GM13976 (cell line): Measurements from ENCODE around the gene TCEANC.
A peak's percentile ranks its signal among the peaks of the same experiment; 100 is the strongest.
"Not testable (repeated sequence)": the region's sequence is repeated elsewhere in the genome, so short reads cannot be mapped to it uniquely, and the experiment has no call there.

ENCODE experiments used
- DNase-seq: peaks from one replicate; pipeline ENCODE4 v3.0.0; 2012; ENCODE audit warnings: low spot score
- in situ Hi-C: fragments of 300-500 bp; cut with MboI; formaldehyde crosslinking; loops from one replicate; pipeline ENCODE4 v1.12.0; 2022; ENCODE audit warnings: low sequenced_read_pairs, mixed read lengths, inconsistent platforms; ENCODE audit not compliant: unreplicated experiment
- TF ChIP-seq, protein P1 (sequence below): IDR thresholded peaks from 2 replicates; pipeline ENCODE4 v1.5.1; 2012; ENCODE audit warnings: borderline replicate concordance, mild to moderate bottlenecking; ENCODE audit not compliant: insufficient read depth; ENCODE audit errors: extremely low read depth, missing control alignments, control extremely low read depth

Gene TCEANC

DNA sequence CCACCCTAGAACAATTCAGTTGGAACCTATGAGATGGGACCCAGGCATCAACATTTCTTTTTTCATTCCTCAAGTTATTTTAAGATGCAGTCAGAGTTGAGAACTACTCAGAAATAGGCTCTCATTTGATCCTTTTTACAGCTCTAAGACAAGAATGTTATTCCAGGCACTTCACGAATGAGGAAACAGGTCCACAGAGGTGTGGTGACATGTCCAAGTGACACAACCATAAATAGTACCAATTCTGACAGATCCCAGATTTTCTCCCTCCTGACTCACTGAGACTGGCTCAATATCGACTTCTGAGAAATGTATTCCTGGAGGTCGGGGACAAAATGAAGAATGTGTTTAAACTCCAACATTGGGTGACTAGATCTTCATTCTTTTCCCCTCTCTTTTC, 11.1 kb downstream of the TCEANC start:
- in situ Hi-C loops: loop anchor here (5.0 to 25.0 kb wide), 2 partner anchors 363 to 577 kb away; partner anchors contain the start of gene GEMIN8
- TF ChIP-seq, protein P1, sequence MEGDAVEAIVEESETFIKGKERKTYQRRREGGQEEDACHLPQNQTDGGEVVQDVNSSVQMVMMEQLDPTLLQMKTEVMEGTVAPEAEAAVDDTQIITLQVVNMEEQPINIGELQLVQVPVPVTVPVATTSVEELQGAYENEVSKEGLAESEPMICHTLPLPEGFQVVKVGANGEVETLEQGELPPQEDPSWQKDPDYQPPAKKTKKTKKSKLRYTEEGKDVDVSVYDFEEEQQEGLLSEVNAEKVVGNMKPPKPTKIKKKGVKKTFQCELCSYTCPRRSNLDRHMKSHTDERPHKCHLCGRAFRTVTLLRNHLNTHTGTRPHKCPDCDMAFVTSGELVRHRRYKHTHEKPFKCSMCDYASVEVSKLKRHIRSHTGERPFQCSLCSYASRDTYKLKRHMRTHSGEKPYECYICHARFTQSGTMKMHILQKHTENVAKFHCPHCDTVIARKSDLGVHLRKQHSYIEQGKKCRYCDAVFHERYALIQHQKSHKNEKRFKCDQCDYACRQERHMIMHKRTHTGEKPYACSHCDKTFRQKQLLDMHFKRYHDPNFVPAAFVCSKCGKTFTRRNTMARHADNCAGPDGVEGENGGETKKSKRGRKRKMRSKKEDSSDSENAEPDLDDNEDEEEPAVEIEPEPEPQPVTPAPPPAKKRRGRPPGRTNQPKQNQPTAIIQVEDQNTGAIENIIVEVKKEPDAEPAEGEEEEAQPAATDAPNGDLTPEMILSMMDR: no peak
- DNase-seq: no peak

DNA sequence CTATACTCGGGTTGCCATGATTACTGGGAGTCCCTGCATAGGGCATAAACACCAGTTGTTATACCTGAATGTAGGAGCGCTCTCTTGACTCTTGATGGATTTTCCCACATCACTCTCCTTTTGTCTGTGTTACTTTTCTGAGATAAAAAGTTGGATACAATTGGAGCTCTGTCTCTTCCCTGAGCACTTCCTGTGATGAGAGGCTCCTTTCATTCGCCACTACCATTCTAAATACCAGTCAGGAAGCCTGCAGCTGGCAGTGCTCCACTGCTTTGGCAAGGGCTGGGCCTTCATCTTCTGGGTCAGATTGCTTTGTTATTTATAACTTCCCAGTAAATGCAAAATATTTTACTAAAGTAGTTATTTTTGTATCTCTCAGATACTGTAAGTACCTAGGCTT, 13.9 kb downstream of the TCEANC start:
- no peak for DNase-seq
- in situ Hi-C loops: loop anchor here (25.0 kb wide), 1 partner anchor 580 kb away; no protein-coding TSS in a partner anchor
- TF ChIP-seq, protein P1: no peak

DNA sequence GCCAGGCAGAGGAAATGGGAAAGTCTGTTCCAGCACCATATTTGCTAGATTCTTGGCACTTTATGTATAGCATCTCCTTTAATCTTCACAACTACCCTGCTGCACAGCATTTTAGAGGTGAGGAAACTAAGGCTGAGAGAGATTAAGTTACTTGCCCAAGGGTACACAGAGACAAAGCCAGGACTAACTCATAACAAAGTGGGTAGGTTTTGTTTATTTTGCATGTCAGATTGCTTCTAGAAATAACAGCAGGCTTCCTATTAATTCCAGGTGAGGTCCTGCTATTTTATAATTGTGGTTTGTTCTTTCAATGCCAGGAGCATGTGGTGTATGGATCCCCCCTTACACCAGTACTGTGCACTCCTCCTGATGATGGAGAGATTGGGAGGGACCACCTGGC, 15.0 kb downstream of the TCEANC start:
- in situ Hi-C loops: loop anchor here (25.0 kb wide), 1 partner anchor 581 kb away; no protein-coding TSS in a partner anchor
- no peak for DNase-seq
- TF ChIP-seq, protein P1: no peak

DNA sequence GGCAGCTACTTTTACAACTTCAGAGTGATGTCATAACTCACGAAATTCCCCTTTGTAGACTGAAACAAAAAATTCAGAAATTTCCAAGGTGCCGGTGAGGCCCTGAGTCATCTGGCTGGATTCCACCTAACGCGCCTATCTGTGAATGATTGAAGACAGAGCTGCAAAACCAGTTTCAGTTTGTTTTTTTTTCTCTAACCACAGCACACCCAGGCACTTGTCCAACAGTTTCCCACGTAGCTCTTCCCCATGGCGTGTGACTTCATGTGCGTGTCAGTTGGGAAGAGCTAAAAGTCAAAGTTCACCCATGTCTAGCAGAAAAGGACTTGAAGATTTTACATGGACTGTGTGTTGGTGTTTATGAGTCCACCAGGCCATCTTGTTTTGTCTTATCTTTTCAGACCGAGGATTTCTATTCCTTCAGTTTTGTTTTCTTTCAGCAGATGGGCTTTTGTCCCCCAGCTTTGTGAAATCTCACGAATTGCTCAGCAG, 16.4 kb downstream of the TCEANC start:
- DNase-seq: peak; percentile 45
- TF ChIP-seq, protein P1: no peak
- in situ Hi-C loops: loop anchor here (25.0 kb wide), 1 partner anchor 582 kb away; no protein-coding TSS in a partner anchor

DNA sequence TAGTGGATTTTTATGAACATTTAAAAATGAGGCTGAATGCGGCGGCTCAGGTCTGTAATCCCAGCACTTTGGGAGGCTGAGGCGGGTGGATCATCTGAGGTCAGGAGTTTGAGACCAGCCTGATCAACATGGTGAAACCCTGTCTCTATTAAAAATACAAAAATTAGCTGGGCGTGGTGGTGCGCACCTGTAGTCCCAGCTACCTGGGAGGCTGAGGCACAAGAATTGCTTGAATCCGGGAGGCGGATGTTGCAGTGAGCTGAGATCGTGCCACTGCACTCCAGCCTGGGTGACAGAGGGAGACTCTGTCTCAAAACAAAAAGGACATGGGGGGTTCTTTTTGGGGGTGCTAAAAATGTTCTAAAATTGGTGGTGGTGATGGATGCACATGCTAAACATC, 16.8 kb downstream of the TCEANC start:
- not testable (repeated sequence) for DNase-seq
- in situ Hi-C loops: loop anchor here (25.0 kb wide), 1 partner anchor 582 kb away; no protein-coding TSS in a partner anchor

DNA sequence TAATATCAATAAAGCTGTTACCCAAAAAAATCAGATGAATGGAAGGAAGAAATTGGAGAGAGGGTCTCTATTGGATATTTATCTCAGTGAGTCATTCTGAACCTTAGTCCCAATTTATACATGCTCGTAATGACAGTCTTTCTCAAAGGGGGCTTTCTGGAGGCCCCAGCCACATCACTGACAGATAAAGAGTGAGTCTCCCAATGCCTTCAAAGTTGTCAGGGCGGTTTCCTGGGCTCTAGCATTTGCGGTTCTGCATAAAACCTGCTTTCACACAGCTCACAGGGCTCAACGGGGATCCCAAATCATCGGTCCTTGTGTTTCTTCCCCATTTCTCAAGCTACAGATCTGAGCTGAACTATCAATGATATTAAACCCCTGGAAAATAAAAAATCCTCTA, 17.3 kb downstream of the TCEANC start:
- TF ChIP-seq, protein P1: no peak
- in situ Hi-C loops: loop anchor here (25.0 kb wide), 1 partner anchor 583 kb away; no protein-coding TSS in a partner anchor

DNA sequence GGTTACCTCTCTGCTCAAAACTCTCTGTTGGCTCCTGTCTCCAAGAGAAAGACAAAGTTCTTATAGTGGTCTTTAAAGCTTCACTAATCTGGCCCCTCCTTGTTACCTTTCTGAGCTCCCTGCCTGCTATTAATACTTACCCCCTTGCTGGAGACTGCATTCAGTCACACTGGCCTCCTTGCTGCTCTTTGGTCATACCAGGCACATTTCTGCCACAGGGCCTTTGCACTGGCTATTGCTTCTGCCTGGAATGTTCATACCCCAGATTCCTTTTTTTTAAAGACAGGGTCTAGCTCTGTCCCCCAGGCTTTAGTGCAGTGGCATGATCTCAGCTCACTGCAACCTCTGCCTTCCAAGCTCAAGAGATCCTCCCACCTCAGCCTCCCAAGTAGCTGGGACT, 20.1 kb downstream of the TCEANC start:
- DNase-seq: no peak
- in situ Hi-C loops: loop anchor here (25.0 kb wide), 1 partner anchor 586 kb away; no protein-coding TSS in a partner anchor
- TF ChIP-seq, protein P1: no peak

More for the DNA sequence above, 17.3 kb downstream of the TCEANC start:
- no peak for DNase-seq
